OCI-LY3 (cell line): Measurements from ENCODE around the gene PEAK1.

ENCODE experiments used
- H2AFZ ChIP-seq: fragments of 200-600, 300-600 bp; shearing (Covaris generic); 2 replicates; pipeline ENCODE4 v1.6.0; 2014; ENCODE audit warnings: antibody characterized with exemption, low read depth, low read length
- H3K27ac ChIP-seq: fragments of 200-600, 300-600 bp; sonication (generic); 2 replicates; pipeline ENCODE4 v1.5.1; 2014; ENCODE audit warnings: mild to moderate bottlenecking, low read length, moderate library complexity, mixed read lengths
- H3K27me3 ChIP-seq: fragments of 200-600, 300-600 bp; sonication (generic); 2 replicates; pipeline ENCODE4 v1.6.1; 2014; ENCODE audit warnings: low read depth, low read length, mixed read lengths
- H3K36me3 ChIP-seq: fragments of 200-600, 300-600 bp; sonication (generic); replicated peaks from 2 replicates; pipeline ENCODE3; 2014; ENCODE audit warnings: low read depth, low read length, mixed read lengths
- H3K4me1 ChIP-seq: fragments of 300-600, 200-600 bp; sonication (generic); 2 replicates; pipeline ENCODE4 v1.6.1; 2014; ENCODE audit warnings: low read length, mixed read lengths
- H3K4me2 ChIP-seq: fragments of 200-600, 300-600 bp; sonication (generic); 2 replicates; pipeline ENCODE4 v1.6.1; 2014; ENCODE audit warnings: low read length, mixed read lengths
- H3K4me3 ChIP-seq: fragments of 300-600, 200-600 bp; sonication (generic); 2 replicates; pipeline ENCODE4 v1.5.1; 2014; ENCODE audit warnings: antibody characterized with exemption, mild to moderate bottlenecking, low read length, moderate library complexity
- H3K79me2 ChIP-seq: fragments of 300-600, 200-600 bp; shearing (Covaris generic); 2 replicates; pipeline ENCODE4 v1.6.1; 2014; ENCODE audit warnings: mild to moderate bottlenecking, low read length, mixed read lengths
- H3K9ac ChIP-seq: fragments of 300-600, 200-600 bp; shearing (Covaris generic); 2 replicates; pipeline ENCODE4 v1.6.0; 2014; ENCODE audit warnings: mild to moderate bottlenecking, low read length, moderate library complexity
- H3K9me3 ChIP-seq: fragments of 200-600, 300-600 bp; shearing (Covaris generic); 2 replicates; pipeline ENCODE4 v1.6.1; 2014; ENCODE audit warnings: low read length, mixed read lengths; ENCODE audit not compliant: insufficient read depth
- H4K20me1 ChIP-seq: fragments of 200-600, 300-600 bp; sonication (generic); 2 replicates; pipeline ENCODE4 v1.6.1; 2016; ENCODE audit warnings: low read length, mixed read lengths; ENCODE audit not compliant: insufficient read depth
- CTCF ChIP-seq: fragments of 200-600, 300-600 bp; sonication (generic); IDR thresholded peaks from 2 replicates; pipeline ENCODE4 v1.5.1; 2014; ENCODE audit warnings: antibody characterized with exemption, low read length, low read depth
- EZH2phosphoT487 ChIP-seq: fragments of 200-600 bp; shearing (Covaris generic); IDR thresholded peaks from 2 replicates; pipeline ENCODE4 v1.6.1; 2018; ENCODE audit warnings: antibody characterized with exemption, mixed run types, low read depth

PEAK1 gene

GRCh38 chr15:77419836-77420609 is at the start of gene PEAK1:
Gene PEAK1, minus strand, starts transcription at chr15:77420104. Its CDS starts 238,178 bp downstream, at chr15:77181926.
- Histone ChIP-seq H3K4me2 (peak within 1 kb of the TSS; percentile 88), H3K4me3 (peak within 1 kb of the TSS; percentile 84), H4K20me1 (peaks cover 16% of the 10 kb centered on the region; the same call in 1 of the 2 replicates), H3K79me2 (peaks cover 86% of the 10 kb centered on the region), H3K4me1 (peaks cover 23% of the 10 kb centered on the region), H3K9ac (peak within 1 kb of the TSS; percentile 90), H3K27ac (peak within 1 kb of the TSS; percentile 80), H3K9me3 (no peaks in the 10 kb centered on the region), H2AFZ (peak within 1 kb of the TSS; percentile 95), H3K36me3 (no peaks in the 10 kb centered on the region), H3K27me3 (no peaks in the 10 kb centered on the region)
- no peak for TF ChIP-seq EZH2phosphoT487
- TF ChIP-seq CTCF = no peak

DNA sequence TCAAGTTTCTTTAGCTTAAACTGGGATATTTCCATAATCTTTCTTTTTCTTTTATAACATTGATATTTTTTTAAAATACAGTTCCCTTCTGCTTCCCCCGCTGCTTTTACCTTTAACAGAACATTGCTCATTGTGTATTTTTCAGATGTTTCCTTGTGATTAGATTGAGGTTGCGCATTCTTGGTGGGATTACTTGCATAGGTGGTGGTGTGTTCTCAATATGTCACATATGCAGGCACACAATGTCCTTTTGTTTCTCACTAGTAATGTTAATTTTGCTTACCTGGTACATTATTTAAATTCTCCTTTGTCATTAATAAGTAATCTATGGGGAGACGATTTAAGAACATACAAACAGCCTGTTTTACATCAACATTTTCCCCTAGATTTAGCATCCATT is 49.0 kb upstream of the PEAK1 start:
- Histone ChIP-seq H3K4me1 (0 out of 2 replicates have a peak, but pooled peaks cover 5% of the 10 kb centered on the region), H2AFZ (no peak overlapping the region), H3K79me2 (no peaks in the 10 kb centered on the region), H4K20me1 (no peaks in the 10 kb centered on the region), H3K36me3 (peaks cover 40% of the 10 kb centered on the region), H3K4me2 (no peak overlapping the region), H3K9ac (no peak overlapping the region), H3K4me3 (no peak overlapping the region), H3K27ac (no peak overlapping the region), H3K9me3 (no peaks in the 10 kb centered on the region), H3K27me3 (no peaks in the 10 kb centered on the region)
- no peak for TF ChIP-seq EZH2phosphoT487
- TF ChIP-seq CTCF = no peak

GRCh38 chr15:77466521-77466920 is 46.6 kb upstream of the PEAK1 start:
- Histone ChIP-seq H3K4me3 (no peak overlapping the region), H3K4me1 (no peaks in the 10 kb centered on the region), H3K79me2 (no peaks in the 10 kb centered on the region), H3K4me2 (no peak overlapping the region), H3K27ac (no peak overlapping the region), H4K20me1 (no peaks in the 10 kb centered on the region), H3K9me3 (no peaks in the 10 kb centered on the region), H3K27me3 (no peaks in the 10 kb centered on the region), H2AFZ (no peak overlapping the region), H3K36me3 (peaks cover 37% of the 10 kb centered on the region), H3K9ac (no peak overlapping the region)
- TF ChIP-seq EZH2phosphoT487 = no peak
- TF ChIP-seq CTCF = no peak

GRCh38 chr15:77464129-77464865 is 44.4 kb upstream of the PEAK1 start:
- Histone ChIP-seq H3K4me1 (no peaks in the 10 kb centered on the region), H3K9me3 (no peaks in the 10 kb centered on the region), H3K79me2 (no peaks in the 10 kb centered on the region), H3K27ac (no peak overlapping the region), H3K27me3 (no peaks in the 10 kb centered on the region), H4K20me1 (no peaks in the 10 kb centered on the region), H3K36me3 (peaks cover 43% of the 10 kb centered on the region), H3K4me3 (no peak overlapping the region), H3K4me2 (no peak overlapping the region), H2AFZ (no peak overlapping the region), H3K9ac (no peak overlapping the region)
- TF ChIP-seq CTCF (no peak), EZH2phosphoT487 (no peak)
